Colonic mucosa (tissue), 4 donors: ENCODE results near the gene CHST14. TPM values are rescaled to one million over a fixed set of nuclear protein-coding genes. Genes with fewer than 3 reads are reported as not detected.

Experiments used
- DNase-seq: peaks from one replicate; pipeline ENCODE4 v3.0.0-alpha.2; 2020
- H3K27ac ChIP-seq: fragments of 200-600 bp; one replicate; pipeline ENCODE4 v1.8.0; 2021
- H3K27me3 ChIP-seq: fragments of 200-600 bp; one replicate; pipeline ENCODE4 v1.8.0; 2021
- H3K36me3 ChIP-seq: fragments of 200-600 bp; one replicate; pipeline ENCODE4 v1.8.0; 2021
- H3K4me1 ChIP-seq: fragments of 200-600 bp; one replicate; pipeline ENCODE4 v1.8.0; 2021; ENCODE audit warnings: mild to moderate bottlenecking
- H3K4me3 ChIP-seq: fragments of 200-600 bp; one replicate; pipeline ENCODE4 v1.8.0; 2021
- H3K9ac ChIP-seq, 2 donors: one replicate each; pipeline ENCODE4 v1.7.0; 2013; ENCODE audit warnings: control low read depth in 2 of 2, low read depth in 2 of 2, low read length in 2 of 2
- H3K9me3 ChIP-seq: fragments of 200-600 bp; one replicate; pipeline ENCODE4 v1.8.0; 2021
- intact Hi-C: fragments of 100-400 bp; cut with DNase I; formaldehyde crosslinking; loops from one replicate; pipeline ENCODE4 v1.14.1; 2022
- total RNA-seq, 2 donors: library from RNA; stranded (reverse); fragmentation: NEBNext Ultra II Directional in 1 of 2; extraction: Animal tissue kit (Norgen Biotek cat#: 25700) in 1 of 2; gene quantifications; one replicate each; pipeline ENCODE4 v1.2.1, GENCODE V29; 2021
- TF ChIP-seq, protein P1 (sequence below): fragments of 200-600 bp; IDR thresholded peaks from one replicate; pipeline ENCODE4 v1.8.0; 2022; ENCODE audit warnings: antibody characterized with exemption, mild to moderate bottlenecking
- donor health status: healthy.
- donor health status: DM: no; HTN: no; CAD: no.
- donor health status: DM: no; HTN: no; CAD: no.

CHST14 gene, protein sequence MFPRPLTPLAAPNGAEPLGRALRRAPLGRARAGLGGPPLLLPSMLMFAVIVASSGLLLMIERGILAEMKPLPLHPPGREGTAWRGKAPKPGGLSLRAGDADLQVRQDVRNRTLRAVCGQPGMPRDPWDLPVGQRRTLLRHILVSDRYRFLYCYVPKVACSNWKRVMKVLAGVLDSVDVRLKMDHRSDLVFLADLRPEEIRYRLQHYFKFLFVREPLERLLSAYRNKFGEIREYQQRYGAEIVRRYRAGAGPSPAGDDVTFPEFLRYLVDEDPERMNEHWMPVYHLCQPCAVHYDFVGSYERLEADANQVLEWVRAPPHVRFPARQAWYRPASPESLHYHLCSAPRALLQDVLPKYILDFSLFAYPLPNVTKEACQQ
- 1 to 10 TPM; 3.9 to 4.5 TPM for total RNA-seq

DNA sequence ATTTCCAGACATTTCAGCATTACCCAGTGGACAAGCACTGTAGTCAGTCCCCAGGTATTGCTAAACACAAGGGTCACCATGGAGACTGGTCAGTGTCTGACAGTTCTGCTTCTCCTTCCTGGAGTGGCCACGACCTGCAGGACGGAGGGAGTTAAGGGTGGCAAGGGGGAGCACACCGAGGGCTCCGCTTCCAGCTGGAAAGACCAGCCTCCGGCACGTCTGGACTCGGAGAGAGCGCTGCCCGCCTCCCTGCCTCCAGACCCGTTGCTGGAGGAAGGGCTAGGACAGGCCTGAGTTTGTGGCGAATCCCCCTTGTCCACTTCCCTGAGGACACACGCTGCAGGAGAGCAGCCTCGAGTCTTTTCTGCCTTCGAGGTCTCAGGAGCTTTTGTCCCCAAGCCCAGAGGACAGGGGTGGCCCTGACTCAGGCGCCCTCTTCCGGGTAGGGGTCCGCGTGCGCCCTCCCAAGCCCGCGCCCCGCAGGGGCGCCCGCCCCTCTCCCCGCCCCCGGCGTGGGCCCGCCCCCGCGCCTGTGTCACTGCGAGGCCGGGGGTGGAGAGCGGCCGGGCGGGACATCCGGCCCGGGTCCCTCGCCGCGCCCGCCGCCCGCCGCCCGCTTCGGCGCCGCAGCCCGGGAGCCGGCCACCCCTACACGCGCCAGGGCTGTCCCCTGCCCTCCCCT is at the start of gene CHST14:
TSS of gene CHST14 (plus strand) at position 562 of the 682 bp plus-strand sequence. CDS start 230 bp downstream, outside the sequence.
- intact Hi-C loops: no loop called here
- Histone ChIP-seq H3K4me3 (peak within 1 kb of the TSS; percentile 87), H3K27ac (peak within 1 kb of the TSS; percentile 67), H3K36me3 (no peaks in the 10 kb centered on the region), H3K27me3 (no peaks in the 10 kb centered on the region), H3K9ac (peak within 1 kb of the TSS; percentile 84 to 93), H3K9me3 (no peaks in the 10 kb centered on the region), H3K4me1 (no peaks in the 10 kb centered on the region)
- DNase-seq: peak; percentile 60
- TF ChIP-seq, protein P1, sequence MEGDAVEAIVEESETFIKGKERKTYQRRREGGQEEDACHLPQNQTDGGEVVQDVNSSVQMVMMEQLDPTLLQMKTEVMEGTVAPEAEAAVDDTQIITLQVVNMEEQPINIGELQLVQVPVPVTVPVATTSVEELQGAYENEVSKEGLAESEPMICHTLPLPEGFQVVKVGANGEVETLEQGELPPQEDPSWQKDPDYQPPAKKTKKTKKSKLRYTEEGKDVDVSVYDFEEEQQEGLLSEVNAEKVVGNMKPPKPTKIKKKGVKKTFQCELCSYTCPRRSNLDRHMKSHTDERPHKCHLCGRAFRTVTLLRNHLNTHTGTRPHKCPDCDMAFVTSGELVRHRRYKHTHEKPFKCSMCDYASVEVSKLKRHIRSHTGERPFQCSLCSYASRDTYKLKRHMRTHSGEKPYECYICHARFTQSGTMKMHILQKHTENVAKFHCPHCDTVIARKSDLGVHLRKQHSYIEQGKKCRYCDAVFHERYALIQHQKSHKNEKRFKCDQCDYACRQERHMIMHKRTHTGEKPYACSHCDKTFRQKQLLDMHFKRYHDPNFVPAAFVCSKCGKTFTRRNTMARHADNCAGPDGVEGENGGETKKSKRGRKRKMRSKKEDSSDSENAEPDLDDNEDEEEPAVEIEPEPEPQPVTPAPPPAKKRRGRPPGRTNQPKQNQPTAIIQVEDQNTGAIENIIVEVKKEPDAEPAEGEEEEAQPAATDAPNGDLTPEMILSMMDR: no peak

DNA sequence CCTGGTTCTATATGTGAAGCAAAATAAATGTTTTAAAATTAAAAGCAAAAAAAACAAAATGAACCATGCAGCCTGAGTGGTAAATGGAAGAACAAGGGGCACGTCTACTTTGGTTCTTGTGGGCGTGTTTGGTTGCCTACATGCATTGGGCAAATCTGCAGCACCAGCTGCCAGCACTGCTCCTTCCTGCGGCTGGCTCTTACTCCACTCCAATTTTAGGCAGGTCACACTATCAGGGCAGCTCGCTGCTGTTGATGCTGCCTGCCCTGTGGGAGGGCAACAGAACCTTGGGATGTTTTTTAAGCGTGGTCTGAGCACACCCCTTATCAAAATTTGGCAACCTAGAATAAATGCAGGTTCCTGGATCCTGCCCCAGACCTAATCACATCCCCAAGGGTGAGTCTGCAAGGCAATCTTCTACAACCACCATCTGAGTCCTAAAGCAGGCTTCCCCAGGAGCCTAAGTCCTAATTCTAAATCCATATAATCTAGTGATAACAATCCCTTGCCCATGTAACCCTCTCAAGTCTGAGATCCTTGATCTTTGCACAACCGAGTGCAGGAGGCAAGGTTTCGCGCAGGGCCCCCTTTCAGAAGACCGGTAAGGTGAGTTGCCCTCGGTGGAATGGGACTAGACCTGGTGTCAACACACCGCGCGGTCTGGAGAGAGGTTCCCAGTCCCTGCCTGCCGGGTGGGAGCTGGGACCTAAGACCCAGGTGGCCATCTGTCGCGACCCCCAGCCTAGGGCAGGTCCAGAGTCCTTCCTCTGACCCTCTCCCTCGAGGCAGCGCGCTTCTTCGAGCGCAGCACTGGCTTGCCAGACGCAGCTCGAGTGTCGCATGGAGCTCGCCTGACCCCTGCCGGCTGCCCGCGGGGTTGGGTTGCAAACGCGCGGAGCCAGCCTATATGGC is 49.3 kb upstream of the CHST14 start:
- Histone ChIP-seq H3K36me3 (no peaks in the 10 kb centered on the region), H3K4me3 (no peak overlapping the region), H3K9ac (peak overlapping the region in 1 of 2 donors; percentile 42), H3K27ac (peak overlapping the region; percentile 50), H3K9me3 (no peaks in the 10 kb centered on the region), H3K4me1 (peaks cover 4% of the 10 kb centered on the region), H3K27me3 (no peaks in the 10 kb centered on the region)
- DNase-seq: peak; percentile 89
- TF ChIP-seq, protein P1: peak; percentile 88
- intact Hi-C loops: loop anchor here (2.0 to 5.0 kb wide), 3 partner anchors 53 to 144 kb away; partner anchors contain the start of gene INAFM2

DNA sequence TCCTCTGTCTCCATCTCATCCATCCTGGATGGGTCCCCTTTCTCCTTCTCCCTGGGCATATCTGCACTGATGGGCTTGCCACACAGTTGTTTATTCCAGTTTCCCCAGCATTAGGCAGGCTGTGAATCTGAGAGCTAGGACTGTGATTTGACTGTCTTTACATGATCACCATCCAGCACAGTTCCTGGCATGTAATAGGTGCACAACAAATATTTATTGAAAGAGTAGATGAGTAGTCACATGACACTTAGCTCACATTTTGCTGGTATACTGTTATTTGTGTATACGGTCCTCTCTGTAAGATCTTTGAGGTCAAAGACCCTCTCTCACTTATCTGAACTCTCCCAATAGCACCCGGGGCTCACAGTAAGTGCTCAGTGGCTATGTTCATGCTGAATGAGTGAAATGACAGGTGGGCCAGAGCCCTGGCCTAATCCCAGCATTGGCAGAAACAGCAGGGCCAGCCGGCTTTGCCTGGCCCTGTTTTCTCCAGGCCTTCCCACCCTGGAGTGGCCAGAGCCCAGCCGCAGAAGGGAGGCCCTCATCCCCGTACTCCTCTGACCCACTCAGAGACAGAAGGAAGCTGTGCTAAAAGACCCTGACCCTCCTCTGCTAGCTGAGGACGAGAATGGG is 46.2 kb upstream of the CHST14 start:
- Histone ChIP-seq H3K4me1 (peaks cover 4% of the 10 kb centered on the region), H3K9me3 (no peaks in the 10 kb centered on the region), H3K9ac (no peak overlapping the region), H3K36me3 (no peaks in the 10 kb centered on the region), H3K27ac (no peak overlapping the region), H3K4me3 (no peak overlapping the region), H3K27me3 (no peaks in the 10 kb centered on the region)
- TF ChIP-seq, protein P1: no peak
- intact Hi-C loops: loop anchor here (5.0 kb wide), 2 partner anchors 102 to 147 kb away; partner anchors contain the start of gene INAFM2
- no peak for DNase-seq

DNA sequence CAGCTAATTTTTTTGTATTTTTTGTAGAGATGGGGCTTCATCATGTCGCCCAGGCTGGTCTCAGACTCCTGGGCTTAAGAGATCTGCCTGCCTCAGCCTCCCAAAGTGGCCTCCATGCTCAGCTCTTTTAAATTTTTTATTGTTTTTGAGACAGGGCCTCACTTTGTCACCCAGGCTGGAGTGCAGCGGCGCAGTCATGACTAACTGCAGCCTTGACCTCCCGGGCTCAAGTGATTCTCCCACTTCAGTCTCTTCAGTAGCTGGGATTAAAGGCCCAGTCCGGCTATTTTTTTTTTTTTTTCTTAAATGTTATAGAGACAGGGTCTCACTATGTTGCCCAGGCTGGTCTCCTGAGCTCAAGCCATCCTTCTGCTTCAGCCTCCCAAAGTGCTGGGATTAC is 45.1 kb upstream of the CHST14 start:
- Histone ChIP-seq H3K27me3 (no peaks in the 10 kb centered on the region), H3K9ac (no peak overlapping the region), H3K4me1 (no peaks in the 10 kb centered on the region), H3K9me3 (no peaks in the 10 kb centered on the region), H3K36me3 (no peaks in the 10 kb centered on the region), H3K4me3 (no peak overlapping the region), H3K27ac (no peak overlapping the region)
- TF ChIP-seq, protein P1: no peak
- DNase-seq: no peak
- intact Hi-C loops: no loop called here
